Natural killer cell (primary cell): ENCODE data around the gene HOXB7. TPM values are rescaled to one million over a fixed set of nuclear protein-coding genes. Genes with fewer than 3 reads are reported as not detected.

Experiments
- ATAC-seq, 3 donors: fragments of 150-1000 bp in 2 of 3; fragments of 200-7000 bp in 1 of 3; cut with Tn5 transposase; 1 replicate in 1 of 3; 2 replicates in 2 of 3; pipeline ENCODE4 v1.10.0; 2021; ENCODE audit warnings: mild to moderate bottlenecking in 2 of 3, moderate library complexity in 2 of 3
- DNase-seq, 2 donors: peaks; one replicate each; pipeline versions ENCODE4 v3.0.0 to v3.0.0-alpha.2; 2013 to 2021; ENCODE audit warnings: mixed read lengths in 1 of 2
- H3K27ac ChIP-seq: one replicate; pipeline ENCODE4 v1.5.1; 2013; ENCODE audit warnings: mild to moderate bottlenecking, low read length
- H3K27me3 ChIP-seq: one replicate; pipeline ENCODE4 v1.6.1; 2013; ENCODE audit warnings: low read length; ENCODE audit not compliant: control insufficient read depth, insufficient read depth
- H3K36me3 ChIP-seq: one replicate; pipeline ENCODE4 v1.6.1; 2013; ENCODE audit warnings: low read length; ENCODE audit not compliant: control insufficient read depth, insufficient read depth
- H3K4me1 ChIP-seq: one replicate; pipeline ENCODE4 v1.6.1; 2013; ENCODE audit warnings: low read length; ENCODE audit not compliant: control insufficient read depth, insufficient read depth
- H3K4me3 ChIP-seq: one replicate; pipeline ENCODE4 v1.5.1; 2013; ENCODE audit warnings: low read length
- H3K9me3 ChIP-seq: one replicate; pipeline ENCODE4 v1.6.1; 2013; ENCODE audit warnings: low read length; ENCODE audit not compliant: control insufficient read depth, insufficient read depth
- H3K27ac Mint-ChIP-seq, 2 donors: one replicate each; pipeline ENCODE4 v1.8.0; 2022; ENCODE audit warnings: mild to moderate bottlenecking in 2 of 2, mixed read lengths in 2 of 2, moderate library complexity in 1 of 2
- H3K27me3 Mint-ChIP-seq, 2 donors: one replicate each; pipeline ENCODE4 v1.8.0; 2022; ENCODE audit warnings: low read depth in 2 of 2, mixed read lengths in 2 of 2
- H3K36me3 Mint-ChIP-seq: one replicate; pipeline ENCODE4 v1.8.0; 2022; ENCODE audit warnings: mixed read lengths
- H3K4me1 Mint-ChIP-seq, 2 donors: one replicate each; pipeline ENCODE4 v1.8.0; 2022; ENCODE audit warnings: mixed read lengths in 2 of 2
- H3K4me3 Mint-ChIP-seq: one replicate; pipeline ENCODE4 v1.8.0; 2022; ENCODE audit warnings: mild to moderate bottlenecking, moderate library complexity, mixed read lengths
- H3K9me3 Mint-ChIP-seq, 2 donors: one replicate each; pipeline ENCODE4 v1.8.0; 2022; ENCODE audit warnings: mixed read lengths in 2 of 2
- CTCF ChIP-seq: fragments of 200-600 bp; IDR thresholded peaks from one replicate; pipeline ENCODE4 v1.8.0; 2022; ENCODE audit warnings: antibody characterized with exemption
- WGBS: methylation state at CpG from one replicate; pipeline ENCODE4 v1.1.7; 2013; ENCODE audit warnings: missing lambda C conversion rate; ENCODE audit not compliant: insufficient coverage; 5-methylcytosine and 5-hydroxymethylcytosine counted together
- intact Hi-C: fragments of 100-400 bp; cut with micrococcal nuclease; formaldehyde crosslinking; loops from one replicate; pipeline ENCODE4 v1.14.2; 2022
- total RNA-seq, 4 donors: library from RNA; stranded (reverse); fragments of 120-200 nt in 1 of 4; gene quantifications; one replicate each; pipeline versions ENCODE4 v1.2.3 to v1.2.4, GENCODE V29; 2013 to 2022

The HOXB7 gene
- total RNA-seq, 3 donors from 2014 or later (not counting 1 experiment from before 2014, with no cell fraction given), result 0.45 to 1.4 (median 0.97) TPM

GRCh38 chr17:48561884-48562810 is 48.7 kb downstream of the HOXB7 start:
- H3K9me3 Mint-ChIP-seq, result no peaks in the 10 kb centered on the region
- no peaks in the 10 kb centered on the region for H3K9me3 ChIP-seq
- DNase-seq (peak in 1 of 2 donors; percentile 40), ATAC-seq (peak; percentile 64 to 89 (median 78))
- no peak overlapping the region for H3K4me3 ChIP-seq
- peaks cover 0 to 7% of the 10 kb centered on the region in 2 donors for H3K27me3 Mint-ChIP-seq
- peaks cover 15 to 17% of the 10 kb centered on the region in 2 donors for H3K4me1 Mint-ChIP-seq
- H3K4me1 ChIP-seq, result peaks cover 16% of the 10 kb centered on the region
- no peaks in the 10 kb centered on the region for H3K36me3 Mint-ChIP-seq
- intact Hi-C loops, result no loop called here
- 69% methylated on average over 13 of the region's 15 CpGs for WGBS
- TF ChIP-seq CTCF, result no peak
- H3K36me3 ChIP-seq, result no peaks in the 10 kb centered on the region
- H3K27ac Mint-ChIP-seq, result peak overlapping the region; percentile 67
- H3K27ac ChIP-seq, result no peak overlapping the region
- peak overlapping the region; percentile 29 for H3K4me3 Mint-ChIP-seq
- no peaks in the 10 kb centered on the region for H3K27me3 ChIP-seq

GRCh38 chr17:48559840-48560817 is 50.7 kb downstream of the HOXB7 start:
- H3K4me1 Mint-ChIP-seq, result peaks cover 27 to 34% of the 10 kb centered on the region in 2 donors
- H3K27ac ChIP-seq, result no peak overlapping the region
- H3K36me3 Mint-ChIP-seq, result no peaks in the 10 kb centered on the region
- peaks cover 0 to 13% of the 10 kb centered on the region in 2 donors for H3K27me3 Mint-ChIP-seq
- H3K27me3 ChIP-seq, result no peaks in the 10 kb centered on the region
- no peak overlapping the region for H3K27ac Mint-ChIP-seq
- no peak overlapping the region for H3K4me3 ChIP-seq
- H3K36me3 ChIP-seq, result no peaks in the 10 kb centered on the region
- no peak overlapping the region for H3K4me3 Mint-ChIP-seq
- DNase-seq (no peak), ATAC-seq (no peak)
- TF ChIP-seq CTCF, result no peak
- peaks cover 23% of the 10 kb centered on the region for H3K4me1 ChIP-seq
- WGBS, result 92% methylated on average over 14 of the region's 14 CpGs
- H3K9me3 Mint-ChIP-seq, result no peaks in the 10 kb centered on the region
- intact Hi-C loops, result no loop called here
- no peaks in the 10 kb centered on the region for H3K9me3 ChIP-seq

GRCh38 chr17:48559122-48559839 is 51.5 kb downstream of the HOXB7 start:
- no peaks in the 10 kb centered on the region for H3K9me3 ChIP-seq
- no peaks in the 10 kb centered on the region for H3K27me3 ChIP-seq
- peaks cover 29% of the 10 kb centered on the region for H3K4me1 ChIP-seq
- H3K4me3 Mint-ChIP-seq, result no peak overlapping the region
- no peaks in the 10 kb centered on the region for H3K9me3 Mint-ChIP-seq
- intact Hi-C loops, result no loop called here
- H3K4me3 ChIP-seq, result no peak overlapping the region
- no peaks in the 10 kb centered on the region for H3K36me3 Mint-ChIP-seq
- ATAC-seq (no peak), DNase-seq (no peak)
- TF ChIP-seq CTCF, result no peak
- H3K36me3 ChIP-seq, result no peaks in the 10 kb centered on the region
- peaks cover 35 to 42% of the 10 kb centered on the region in 2 donors for H3K4me1 Mint-ChIP-seq
- H3K27ac Mint-ChIP-seq, result no peak overlapping the region
- H3K27me3 Mint-ChIP-seq, result peaks cover 0 to 17% of the 10 kb centered on the region in 2 donors
- H3K27ac ChIP-seq, result no peak overlapping the region
- WGBS, result 93% methylated on average over 14 of the region's 16 CpGs
